Activated T-cell treated with anti-CD3 and anti-CD28 coated beads, Interleukin-2, amount 50 U/mL, for 24 hours (primary cell): ENCODE results near the gene CXCL1.

Experiments used
- DNase-seq: peaks from one replicate; pipeline ENCODE4 v3.0.0-alpha.2; 2020
- H3K27ac Mint-ChIP-seq: 2 replicates; pipeline ENCODE4 v1.8.0; 2020; ENCODE audit warnings: mild to moderate bottlenecking, mixed read lengths
- H3K27me3 Mint-ChIP-seq: 2 replicates; pipeline ENCODE4 v1.8.0; 2020; ENCODE audit warnings: mixed read lengths
- H3K36me3 Mint-ChIP-seq: 2 replicates; pipeline ENCODE4 v1.8.0; 2020; ENCODE audit warnings: low read depth, mixed read lengths
- H3K4me1 Mint-ChIP-seq: 2 replicates; pipeline ENCODE4 v1.8.0; 2020; ENCODE audit warnings: low read depth, mixed read lengths
- H3K4me3 Mint-ChIP-seq: 2 replicates; pipeline ENCODE4 v1.8.0; 2020; ENCODE audit warnings: mild to moderate bottlenecking, moderate library complexity, mixed read lengths
- H3K9me3 Mint-ChIP-seq: 2 replicates; pipeline ENCODE4 v1.8.0; 2020; ENCODE audit warnings: mixed read lengths

CXCL1 gene

GRCh38 chr4:73843369-73843768 lies 25.8 kb upstream of the CXCL1 start:
- Mint-ChIP-seq H3K9me3 (no peaks in the 10 kb centered on the region), H3K27me3 (peaks cover 4% of the 10 kb centered on the region), H3K4me3 (no peak overlapping the region), H3K4me1 (no peaks in the 10 kb centered on the region), H3K36me3 (no peaks in the 10 kb centered on the region), H3K27ac (no peak overlapping the region)
- no peak for DNase-seq

GRCh38 chr4:73844345-73844744 lies 24.8 kb upstream of the CXCL1 start:
- no peak for DNase-seq
- Mint-ChIP-seq H3K4me1 (no peaks in the 10 kb centered on the region), H3K36me3 (no peaks in the 10 kb centered on the region), H3K9me3 (no peaks in the 10 kb centered on the region), H3K27me3 (peaks cover 2% of the 10 kb centered on the region), H3K4me3 (no peak overlapping the region), H3K27ac (no peak overlapping the region)

- H3K27ac Mint-ChIP-seq, result no peak overlapping the region
Measured at GRCh38 chr4:73844806-73845205, 24.4 kb upstream of the CXCL1 start.

GRCh38 chr4:73847526-73848182 lies 21.5 kb upstream of the CXCL1 start:
- H3K27me3 Mint-ChIP-seq, result no peaks in the 10 kb centered on the region
- H3K4me3 Mint-ChIP-seq, result no peak overlapping the region
- no peak overlapping the region for H3K27ac Mint-ChIP-seq
- no peaks in the 10 kb centered on the region for H3K4me1 Mint-ChIP-seq
- no peaks in the 10 kb centered on the region for H3K36me3 Mint-ChIP-seq
- no peak for DNase-seq
- H3K9me3 Mint-ChIP-seq, result no peaks in the 10 kb centered on the region

More at GRCh38 chr4:73844806-73845205, 24.4 kb upstream of the CXCL1 start:
- H3K36me3 Mint-ChIP-seq, result no peaks in the 10 kb centered on the region
- H3K4me3 Mint-ChIP-seq, result no peak overlapping the region
- no peaks in the 10 kb centered on the region for H3K4me1 Mint-ChIP-seq
- DNase-seq, result no peak
- H3K27me3 Mint-ChIP-seq, result no peaks in the 10 kb centered on the region
- no peaks in the 10 kb centered on the region for H3K9me3 Mint-ChIP-seq

GRCh38 chr4:73848183-73848777 lies 20.9 kb upstream of the CXCL1 start:
- no peaks in the 10 kb centered on the region for H3K4me1 Mint-ChIP-seq
- H3K9me3 Mint-ChIP-seq, result no peaks in the 10 kb centered on the region
- no peak overlapping the region for H3K4me3 Mint-ChIP-seq
- no peaks in the 10 kb centered on the region for H3K36me3 Mint-ChIP-seq
- H3K27ac Mint-ChIP-seq, result no peak overlapping the region
- H3K27me3 Mint-ChIP-seq, result no peaks in the 10 kb centered on the region
- no peak for DNase-seq

- no peaks in the 10 kb centered on the region for H3K9me3 Mint-ChIP-seq
Measured at GRCh38 chr4:73850261-73850970, 18.8 kb upstream of the CXCL1 start.

GRCh38 chr4:73851293-73851692 lies 17.9 kb upstream of the CXCL1 start:
- H3K27me3 Mint-ChIP-seq, result peaks cover 2% of the 10 kb centered on the region

More at GRCh38 chr4:73850261-73850970, 18.8 kb upstream of the CXCL1 start:
- Mint-ChIP-seq H3K4me1 (no peaks in the 10 kb centered on the region), H3K27me3 (peaks cover 2% of the 10 kb centered on the region), H3K4me3 (no peak overlapping the region), H3K27ac (no peak overlapping the region), H3K36me3 (no peaks in the 10 kb centered on the region)
- no peak for DNase-seq

GRCh38 chr4:73852771-73853170 lies 16.4 kb upstream of the CXCL1 start:
- no peaks in the 10 kb centered on the region for H3K36me3 Mint-ChIP-seq
- H3K4me3 Mint-ChIP-seq, result no peak overlapping the region
- no peaks in the 10 kb centered on the region for H3K9me3 Mint-ChIP-seq
- H3K4me1 Mint-ChIP-seq, result no peaks in the 10 kb centered on the region
- H3K27ac Mint-ChIP-seq, result no peak overlapping the region
- peaks cover 2% of the 10 kb centered on the region for H3K27me3 Mint-ChIP-seq
- no peak for DNase-seq

More at GRCh38 chr4:73851293-73851692, 17.9 kb upstream of the CXCL1 start:
- DNase-seq, result no peak
- no peaks in the 10 kb centered on the region for H3K9me3 Mint-ChIP-seq
- H3K36me3 Mint-ChIP-seq, result no peaks in the 10 kb centered on the region
- no peaks in the 10 kb centered on the region for H3K4me1 Mint-ChIP-seq
- H3K4me3 Mint-ChIP-seq, result no peak overlapping the region
- no peak overlapping the region for H3K27ac Mint-ChIP-seq

GRCh38 chr4:73853246-73853704 lies 15.9 kb upstream of the CXCL1 start, which contains the start of gene PF4V1:
Gene PF4V1 (plus strand): TSS chr4:73853296. CDS start chr4:73853363, 67 bp downstream.
- Mint-ChIP-seq H3K9me3 (no peaks in the 10 kb centered on the region), H3K36me3 (no peaks in the 10 kb centered on the region), H3K27ac (no peak within 1 kb of the TSS), H3K27me3 (peaks cover 2% of the 10 kb centered on the region), H3K4me3 (no peak within 1 kb of the TSS), H3K4me1 (no peaks in the 10 kb centered on the region)
- no peak for DNase-seq

- Mint-ChIP-seq H3K4me3 (no peak overlapping the region), H3K27me3 (peaks cover 2% of the 10 kb centered on the region), H3K27ac (no peak overlapping the region), H3K9me3 (no peaks in the 10 kb centered on the region), H3K36me3 (no peaks in the 10 kb centered on the region), H3K4me1 (no peaks in the 10 kb centered on the region)
- DNase-seq, result no peak
Measured at GRCh38 chr4:73853718-73854473, 15.3 kb upstream of the CXCL1 start.

GRCh38 chr4:73855406-73855805 lies 13.8 kb upstream of the CXCL1 start:
- Mint-ChIP-seq H3K4me3 (no peak overlapping the region), H3K27me3 (peaks cover 2% of the 10 kb centered on the region), H3K27ac (no peak overlapping the region), H3K9me3 (no peaks in the 10 kb centered on the region), H3K36me3 (no peaks in the 10 kb centered on the region), H3K4me1 (no peaks in the 10 kb centered on the region)
- no peak for DNase-seq

GRCh38 chr4:73856518-73856917 lies 12.7 kb upstream of the CXCL1 start:
- no peak for DNase-seq
- Mint-ChIP-seq H3K27ac (no peak overlapping the region), H3K27me3 (peaks cover 2% of the 10 kb centered on the region), H3K9me3 (no peaks in the 10 kb centered on the region), H3K4me3 (no peak overlapping the region), H3K4me1 (no peaks in the 10 kb centered on the region), H3K36me3 (no peaks in the 10 kb centered on the region)

GRCh38 chr4:73859614-73860088 lies 9.5 kb upstream of the CXCL1 start:
- H3K27me3 Mint-ChIP-seq, result no peaks in the 10 kb centered on the region
- no peaks in the 10 kb centered on the region for H3K4me1 Mint-ChIP-seq
- no peak for DNase-seq
- no peaks in the 10 kb centered on the region for H3K9me3 Mint-ChIP-seq
- no peak overlapping the region for H3K4me3 Mint-ChIP-seq
- no peak overlapping the region for H3K27ac Mint-ChIP-seq
- no peaks in the 10 kb centered on the region for H3K36me3 Mint-ChIP-seq

GRCh38 chr4:73860181-73860580 lies 9.0 kb upstream of the CXCL1 start:
- H3K9me3 Mint-ChIP-seq, result no peaks in the 10 kb centered on the region

More at GRCh38 chr4:73860181-73860580, 9.0 kb upstream of the CXCL1 start:
- Mint-ChIP-seq H3K4me1 (no peaks in the 10 kb centered on the region), H3K36me3 (no peaks in the 10 kb centered on the region), H3K27me3 (peaks cover 2% of the 10 kb centered on the region), H3K27ac (no peak overlapping the region), H3K4me3 (no peak overlapping the region)
- no peak for DNase-seq
